Measurements from ENCODE around the gene NRXN2.

The NRXN2 gene

DNA sequence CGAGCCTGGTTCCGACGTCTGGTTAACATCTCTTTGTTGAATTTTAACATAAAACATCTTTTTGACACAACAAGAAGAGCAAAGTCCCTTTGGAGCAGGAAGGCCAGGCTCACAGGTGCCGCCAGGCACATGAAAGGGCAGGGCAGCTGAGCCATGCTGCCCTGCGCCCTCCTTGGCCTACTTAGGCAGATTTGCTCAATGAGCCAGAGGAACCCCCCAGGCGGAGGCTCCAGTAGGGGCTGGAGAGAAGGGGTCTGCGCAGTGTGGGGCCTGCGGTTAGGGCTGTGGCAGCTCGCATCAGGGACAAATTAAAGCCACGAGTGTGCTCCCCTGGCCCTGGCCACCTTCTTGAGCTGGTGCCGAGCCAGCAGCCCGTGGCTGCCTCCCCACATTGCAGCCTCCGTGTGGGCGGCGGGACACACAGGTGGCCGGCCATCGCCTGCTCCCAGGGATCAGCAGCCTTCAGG is 141.9 kb downstream of the NRXN2 start:
- Histone ChIP-seq H3K4me3 (ENCODE audit: low read depth, low read length) (no peak overlapping the region), H3K27ac (ENCODE audit: extremely low read depth, low read depth, low read length) (no peak overlapping the region), H3K36me3 (ENCODE audit: control insufficient read depth in 2 of 2, insufficient read depth in 1 of 2, low read length in 2 of 2) (no peaks in the 10 kb centered on the region), H3K4me1 (ENCODE audit: control insufficient read depth, insufficient read depth, low read length) (no peaks in the 10 kb centered on the region), H3K9me3 (ENCODE audit: control insufficient read depth, insufficient read depth, low read depth, low read length) (no peaks in the 10 kb centered on the region)
- POLR2A ChIA-PET = no interaction called here
- TF ChIP-seq, protein P1, sequence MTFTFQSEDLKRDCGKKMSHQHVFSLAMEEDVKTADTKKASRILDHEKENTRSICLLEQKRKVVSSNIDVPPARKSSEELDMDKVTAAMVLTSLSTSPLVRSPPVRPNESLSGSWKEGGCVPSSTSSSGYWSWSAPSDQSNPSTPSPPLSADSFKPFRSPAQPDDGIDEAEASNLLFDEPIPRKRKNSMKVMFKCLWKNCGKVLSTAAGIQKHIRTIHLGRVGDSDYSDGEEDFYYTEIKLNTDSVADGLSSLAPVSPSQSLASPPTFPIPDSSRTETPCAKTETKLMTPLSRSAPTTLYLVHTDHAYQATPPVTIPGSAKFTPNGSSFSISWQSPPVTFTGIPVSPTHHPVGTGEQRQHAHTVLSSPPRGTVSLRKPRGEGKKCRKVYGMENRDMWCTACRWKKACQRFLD (tag by site-specific recombination; IDR thresholded peaks at IDR 0.05) = no peak
- no peak for TF ChIP-seq ZNF549 (tag by site-specific recombination; IDR thresholded peaks at IDR 0.05)
- CTCF ChIA-PET = interaction anchor here (0.9 kb wide), 1 partner anchor 70 kb away, joined by 3 read pairs; no protein-coding TSS in a partner anchor

GRCh38 chr11:64580412-64580811 is 142.6 kb downstream of the NRXN2 start:
- TF ChIP-seq, protein P2, sequence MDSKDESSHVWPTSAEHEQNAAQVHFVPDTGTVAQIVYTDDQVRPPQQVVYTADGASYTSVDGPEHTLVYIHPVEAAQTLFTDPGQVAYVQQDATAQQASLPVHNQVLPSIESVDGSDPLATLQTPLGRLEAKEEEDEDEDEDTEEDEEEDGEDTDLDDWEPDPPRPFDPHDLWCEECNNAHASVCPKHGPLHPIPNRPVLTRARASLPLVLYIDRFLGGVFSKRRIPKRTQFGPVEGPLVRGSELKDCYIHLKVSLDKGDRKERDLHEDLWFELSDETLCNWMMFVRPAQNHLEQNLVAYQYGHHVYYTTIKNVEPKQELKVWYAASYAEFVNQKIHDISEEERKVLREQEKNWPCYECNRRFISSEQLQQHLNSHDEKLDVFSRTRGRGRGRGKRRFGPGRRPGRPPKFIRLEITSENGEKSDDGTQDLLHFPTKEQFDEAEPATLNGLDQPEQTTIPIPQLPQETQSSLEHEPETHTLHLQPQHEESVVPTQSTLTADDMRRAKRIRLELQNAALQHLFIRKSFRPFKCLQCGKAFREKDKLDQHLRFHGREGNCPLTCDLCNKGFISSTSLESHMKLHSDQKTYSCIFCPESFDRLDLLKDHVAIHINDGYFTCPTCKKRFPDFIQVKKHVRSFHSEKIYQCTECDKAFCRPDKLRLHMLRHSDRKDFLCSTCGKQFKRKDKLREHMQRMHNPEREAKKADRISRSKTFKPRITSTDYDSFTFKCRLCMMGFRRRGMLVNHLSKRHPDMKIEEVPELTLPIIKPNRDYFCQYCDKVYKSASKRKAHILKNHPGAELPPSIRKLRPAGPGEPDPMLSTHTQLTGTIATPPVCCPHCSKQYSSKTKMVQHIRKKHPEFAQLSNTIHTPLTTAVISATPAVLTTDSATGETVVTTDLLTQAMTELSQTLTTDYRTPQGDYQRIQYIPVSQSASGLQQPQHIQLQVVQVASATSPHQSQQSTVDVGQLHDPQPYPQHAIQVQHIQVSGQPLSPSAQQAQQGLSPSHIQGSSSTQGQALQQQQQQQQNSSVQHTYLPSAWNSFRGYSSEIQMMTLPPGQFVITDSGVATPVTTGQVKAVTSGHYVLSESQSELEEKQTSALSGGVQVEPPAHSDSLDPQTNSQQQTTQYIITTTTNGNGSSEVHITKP (tag by site-specific recombination; IDR thresholded peaks at IDR 0.05) = no peak
- TF ChIP-seq ZNF211 (tag by site-specific recombination; IDR thresholded peaks at IDR 0.05; ENCODE audit: low read depth) (no peak), WT1 (tag by site-specific recombination; IDR thresholded peaks at IDR 0.05) (no peak), BCL11A (tag by site-specific recombination; IDR thresholded peaks at IDR 0.05; ENCODE audit: low read depth) (no peak), KLF8 (tag by site-specific recombination; IDR thresholded peaks at IDR 0.05) (no peak), PRDM1 (tag by site-specific recombination; IDR thresholded peaks at IDR 0.05) (no peak), ZNF138 (tag by site-specific recombination; IDR thresholded peaks at IDR 0.05; ENCODE audit: borderline replicate concordance) (no peak), ZNF37A (tag by site-specific recombination; IDR thresholded peaks at IDR 0.05) (no peak), ZNF2 (tag by site-specific recombination; IDR thresholded peaks at IDR 0.05) (no peak)
- TF ChIP-seq, protein P3, sequence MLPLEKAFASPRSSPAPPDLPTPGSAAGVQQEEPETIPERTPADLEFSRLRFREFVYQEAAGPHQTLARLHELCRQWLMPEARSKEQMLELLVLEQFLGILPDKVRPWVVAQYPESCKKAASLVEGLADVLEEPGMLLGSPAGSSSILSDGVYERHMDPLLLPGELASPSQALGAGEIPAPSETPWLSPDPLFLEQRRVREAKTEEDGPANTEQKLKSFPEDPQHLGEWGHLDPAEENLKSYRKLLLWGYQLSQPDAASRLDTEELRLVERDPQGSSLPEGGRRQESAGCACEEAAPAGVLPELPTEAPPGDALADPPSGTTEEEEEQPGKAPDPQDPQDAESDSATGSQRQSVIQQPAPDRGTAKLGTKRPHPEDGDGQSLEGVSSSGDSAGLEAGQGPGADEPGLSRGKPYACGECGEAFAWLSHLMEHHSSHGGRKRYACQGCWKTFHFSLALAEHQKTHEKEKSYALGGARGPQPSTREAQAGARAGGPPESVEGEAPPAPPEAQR (tag by site-specific recombination; IDR thresholded peaks at IDR 0.05) = no peak
- TF ChIP-seq, protein P4, sequence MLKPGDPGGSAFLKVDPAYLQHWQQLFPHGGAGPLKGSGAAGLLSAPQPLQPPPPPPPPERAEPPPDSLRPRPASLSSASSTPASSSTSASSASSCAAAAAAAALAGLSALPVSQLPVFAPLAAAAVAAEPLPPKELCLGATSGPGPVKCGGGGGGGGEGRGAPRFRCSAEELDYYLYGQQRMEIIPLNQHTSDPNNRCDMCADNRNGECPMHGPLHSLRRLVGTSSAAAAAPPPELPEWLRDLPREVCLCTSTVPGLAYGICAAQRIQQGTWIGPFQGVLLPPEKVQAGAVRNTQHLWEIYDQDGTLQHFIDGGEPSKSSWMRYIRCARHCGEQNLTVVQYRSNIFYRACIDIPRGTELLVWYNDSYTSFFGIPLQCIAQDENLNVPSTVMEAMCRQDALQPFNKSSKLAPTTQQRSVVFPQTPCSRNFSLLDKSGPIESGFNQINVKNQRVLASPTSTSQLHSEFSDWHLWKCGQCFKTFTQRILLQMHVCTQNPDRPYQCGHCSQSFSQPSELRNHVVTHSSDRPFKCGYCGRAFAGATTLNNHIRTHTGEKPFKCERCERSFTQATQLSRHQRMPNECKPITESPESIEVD (tag by site-specific recombination; IDR thresholded peaks at IDR 0.05) = no peak
- TF ChIP-seq, protein P5, sequence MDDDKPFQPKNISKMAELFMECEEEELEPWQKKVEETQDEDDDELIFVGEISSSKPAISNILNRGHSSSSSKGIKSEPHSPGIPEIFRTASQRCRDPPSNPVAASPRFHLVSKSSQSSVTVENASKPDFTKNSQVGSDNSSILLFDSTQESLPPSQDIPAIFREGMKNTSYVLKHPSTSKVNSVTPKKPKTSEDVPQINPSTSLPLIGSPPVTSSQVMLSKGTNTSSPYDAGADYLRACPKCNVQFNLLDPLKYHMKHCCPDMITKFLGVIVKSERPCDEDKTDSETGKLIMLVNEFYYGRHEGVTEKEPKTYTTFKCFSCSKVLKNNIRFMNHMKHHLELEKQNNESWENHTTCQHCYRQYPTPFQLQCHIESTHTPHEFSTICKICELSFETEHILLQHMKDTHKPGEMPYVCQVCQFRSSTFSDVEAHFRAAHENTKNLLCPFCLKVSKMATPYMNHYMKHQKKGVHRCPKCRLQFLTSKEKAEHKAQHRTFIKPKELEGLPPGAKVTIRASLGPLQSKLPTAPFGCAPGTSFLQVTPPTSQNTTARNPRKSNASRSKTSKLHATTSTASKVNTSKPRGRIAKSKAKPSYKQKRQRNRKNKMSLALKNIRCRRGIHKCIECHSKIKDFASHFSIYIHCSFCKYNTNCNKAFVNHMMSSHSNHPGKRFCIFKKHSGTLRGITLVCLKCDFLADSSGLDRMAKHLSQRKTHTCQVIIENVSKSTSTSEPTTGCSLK (tag by site-specific recombination; IDR thresholded peaks at IDR 0.05) = no peak
- Histone ChIP-seq H3K4me3 (ENCODE audit: low read depth, low read length) (no peak overlapping the region), H3K36me3 (ENCODE audit: control insufficient read depth in 2 of 2, insufficient read depth in 1 of 2, low read length in 2 of 2) (no peaks in the 10 kb centered on the region), H3K9me3 (ENCODE audit: control insufficient read depth, insufficient read depth, low read depth, low read length) (no peaks in the 10 kb centered on the region), H3K27ac (ENCODE audit: extremely low read depth, low read depth, low read length) (no peak overlapping the region), H3K4me1 (ENCODE audit: control insufficient read depth, insufficient read depth, low read length) (no peaks in the 10 kb centered on the region)
- CTCF ChIA-PET = interaction anchor here (0.9 kb wide), 1 partner anchor 71 kb away, joined by 3 read pairs; no protein-coding TSS in a partner anchor
- POLR2A ChIA-PET = no interaction called here
